ENCODE data around the gene FCGR3A. TPM values are rescaled to one million over a fixed set of nuclear protein-coding genes. Genes with fewer than 3 reads are reported as not detected.
"Not testable (repeated sequence)": the region's sequence is repeated elsewhere in the genome, so short reads cannot be mapped to it uniquely, and the experiment has no call there.

Gene FCGR3A
- total RNA-seq, 1 donor from 2014 or later = not detected

DNA sequence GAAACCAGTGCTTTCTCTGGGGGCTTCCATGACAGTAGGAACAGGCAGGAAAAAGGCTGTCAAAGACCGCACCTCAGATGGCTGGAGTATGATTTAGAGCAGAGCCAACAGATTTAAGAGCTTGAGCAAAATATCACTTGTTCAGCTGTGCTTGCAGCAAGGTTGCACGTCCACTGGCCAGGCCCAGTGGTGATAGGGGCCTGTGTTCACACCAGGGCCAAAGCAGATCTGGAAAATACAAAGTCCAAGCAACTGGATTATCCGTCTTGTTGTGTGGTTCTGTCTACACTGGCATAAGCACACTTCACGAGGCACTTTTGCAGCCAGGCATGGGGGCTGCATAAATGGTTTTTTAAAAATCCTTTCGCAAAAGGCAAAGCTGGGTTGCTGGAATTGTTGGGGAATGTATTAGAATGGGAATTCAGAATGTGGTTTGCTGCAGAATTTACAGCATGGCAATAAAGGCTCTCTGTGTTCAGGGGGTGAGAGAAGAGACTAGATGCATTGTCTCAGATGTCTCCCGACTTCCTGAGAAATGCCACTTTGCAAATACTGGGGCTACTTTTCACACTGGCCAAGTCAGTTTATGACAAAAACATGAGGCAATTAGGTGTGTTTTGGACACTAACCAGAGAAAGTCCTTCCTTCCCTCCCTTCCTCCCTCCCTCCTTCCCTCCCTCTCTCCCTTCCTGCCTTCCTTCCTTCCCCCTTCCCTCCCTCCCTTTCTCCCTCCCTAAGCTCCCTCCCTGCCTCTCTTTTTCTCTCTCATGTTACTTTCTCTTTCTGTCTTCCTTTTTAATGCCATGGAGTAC is 36.8 kb downstream of the FCGR3A start:
- H3K27ac ChIP-seq; H3K4me3 ChIP-seq; H3K9me3 Mint-ChIP-seq; H3K4me2 ChIP-seq; H4K20me1 ChIP-seq (ENCODE audit: low read depth); H3K4me3 Mint-ChIP-seq; H3K4me1 Mint-ChIP-seq; DNase-seq (ENCODE audit: low spot score); H3K4me1 ChIP-seq; H3K79me2 ChIP-seq (ENCODE audit: low read depth); H3K36me3 ChIP-seq; H2AFZ ChIP-seq (replicated peaks); H3K9ac ChIP-seq; H3K27me3 ChIP-seq; H3K27me3 Mint-ChIP-seq (ENCODE audit: insufficient read depth, low read depth); H3K27ac Mint-ChIP-seq; H3K36me3 Mint-ChIP-seq; H3F3A ChIP-seq (ENCODE audit: low read depth); H3K9me3 ChIP-seq (ENCODE audit: low read depth): not testable (repeated sequence)

DNA sequence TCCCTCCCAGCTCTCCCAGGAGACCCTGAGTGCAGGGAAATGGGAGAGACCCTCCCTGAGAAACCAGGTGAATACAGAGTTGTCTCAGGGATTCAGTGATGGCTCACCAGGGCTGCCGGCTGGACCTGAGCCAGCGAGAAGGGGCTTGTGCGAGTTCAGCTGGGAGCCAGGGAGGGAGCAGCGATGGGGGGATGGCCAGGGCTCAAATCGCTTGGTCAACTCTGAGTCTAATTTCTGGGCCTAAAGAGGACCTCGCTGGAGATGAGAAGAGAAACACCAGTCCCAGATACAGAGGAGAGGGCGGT is 37.9 kb downstream of the FCGR3A start:
- Histone ChIP-seq H4K20me1 (ENCODE audit: low read depth) (no peaks in the 10 kb centered on the region), H3K27ac (no peak overlapping the region), H3K79me2 (ENCODE audit: low read depth) (no peaks in the 10 kb centered on the region), H3K9me3 (ENCODE audit: low read depth) (no peaks in the 10 kb centered on the region), H3F3A (ENCODE audit: low read depth) (no peaks in the 10 kb centered on the region), H3K4me1 (no peaks in the 10 kb centered on the region), H3K27me3 (no peaks in the 10 kb centered on the region), H3K4me3 (no peak overlapping the region), H3K4me2 (no peak overlapping the region), H3K36me3 (no peaks in the 10 kb centered on the region), H2AFZ (replicated peaks) (no peak overlapping the region), H3K9ac (no peak overlapping the region)
- no peaks in the 10 kb centered on the region for H3K9me3 Mint-ChIP-seq
- DNase-seq (ENCODE audit: low spot score) = no peak
- H3K27me3 Mint-ChIP-seq (ENCODE audit: insufficient read depth, low read depth) = peaks cover 5% of the 10 kb centered on the region
- peaks cover 7% of the 10 kb centered on the region for H3K4me1 Mint-ChIP-seq
- H3K4me3 Mint-ChIP-seq = no peak overlapping the region
- H3K36me3 Mint-ChIP-seq = no peaks in the 10 kb centered on the region
- TF ChIP-seq, protein P1, sequence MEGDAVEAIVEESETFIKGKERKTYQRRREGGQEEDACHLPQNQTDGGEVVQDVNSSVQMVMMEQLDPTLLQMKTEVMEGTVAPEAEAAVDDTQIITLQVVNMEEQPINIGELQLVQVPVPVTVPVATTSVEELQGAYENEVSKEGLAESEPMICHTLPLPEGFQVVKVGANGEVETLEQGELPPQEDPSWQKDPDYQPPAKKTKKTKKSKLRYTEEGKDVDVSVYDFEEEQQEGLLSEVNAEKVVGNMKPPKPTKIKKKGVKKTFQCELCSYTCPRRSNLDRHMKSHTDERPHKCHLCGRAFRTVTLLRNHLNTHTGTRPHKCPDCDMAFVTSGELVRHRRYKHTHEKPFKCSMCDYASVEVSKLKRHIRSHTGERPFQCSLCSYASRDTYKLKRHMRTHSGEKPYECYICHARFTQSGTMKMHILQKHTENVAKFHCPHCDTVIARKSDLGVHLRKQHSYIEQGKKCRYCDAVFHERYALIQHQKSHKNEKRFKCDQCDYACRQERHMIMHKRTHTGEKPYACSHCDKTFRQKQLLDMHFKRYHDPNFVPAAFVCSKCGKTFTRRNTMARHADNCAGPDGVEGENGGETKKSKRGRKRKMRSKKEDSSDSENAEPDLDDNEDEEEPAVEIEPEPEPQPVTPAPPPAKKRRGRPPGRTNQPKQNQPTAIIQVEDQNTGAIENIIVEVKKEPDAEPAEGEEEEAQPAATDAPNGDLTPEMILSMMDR (IDR thresholded peaks at IDR 0.05) = no peak
- TF ChIP-seq EZH2 (IDR thresholded peaks at IDR 0.05) (no peak), EZH2phosphoT487 (IDR thresholded peaks at IDR 0.05) (no peak)
- no peak overlapping the region for H3K27ac Mint-ChIP-seq

DNA sequence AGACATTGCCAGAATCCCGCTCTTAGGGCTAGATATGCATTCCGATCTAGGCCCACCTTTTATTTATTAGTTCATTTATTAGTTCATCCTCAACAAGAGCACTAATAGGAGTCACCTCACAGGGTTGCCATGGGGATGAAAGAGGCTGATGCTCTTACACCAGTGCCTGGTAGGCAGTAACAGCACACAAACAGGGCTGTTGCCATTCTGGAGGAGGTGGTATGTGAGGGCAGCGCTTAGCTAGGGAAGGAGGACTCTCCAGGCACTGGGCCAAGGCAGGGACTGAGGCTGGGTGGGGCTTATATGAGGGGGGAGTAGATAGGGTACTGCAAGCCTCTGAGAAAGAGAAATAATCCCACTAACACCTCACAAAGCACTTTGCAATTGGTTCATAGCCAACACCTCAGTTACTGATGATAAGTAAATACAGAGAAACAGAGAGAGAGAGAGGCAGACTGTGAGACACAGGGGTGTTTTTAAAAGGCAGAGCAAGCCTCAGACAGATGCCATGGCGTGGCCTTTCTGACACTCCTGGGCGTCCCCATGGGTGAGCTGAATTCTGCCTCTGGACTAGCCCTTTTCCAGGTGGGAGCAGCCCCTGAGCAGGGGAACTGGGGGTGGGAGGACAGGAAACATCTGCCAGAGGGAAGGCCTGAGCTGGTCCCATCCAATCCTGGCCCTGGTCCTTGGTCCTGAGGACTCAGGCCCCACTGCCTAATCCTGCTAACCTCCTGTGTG is 38.4 kb downstream of the FCGR3A start:
- DNase-seq (ENCODE audit: low spot score) = no peak
- TF ChIP-seq EZH2 (IDR thresholded peaks at IDR 0.05) = no peak
- TF ChIP-seq EZH2phosphoT487 (IDR thresholded peaks at IDR 0.05) = no peak
- TF ChIP-seq, protein P1 (IDR thresholded peaks at IDR 0.05) = no peak
- Histone ChIP-seq H3K4me2 (no peak overlapping the region), H4K20me1 (ENCODE audit: low read depth) (no peaks in the 10 kb centered on the region), H3K9ac (no peak overlapping the region), H3K4me1 (no peaks in the 10 kb centered on the region), H3K4me3 (no peak overlapping the region), H3K79me2 (ENCODE audit: low read depth) (no peaks in the 10 kb centered on the region), H3K36me3 (no peaks in the 10 kb centered on the region), H3F3A (ENCODE audit: low read depth) (no peaks in the 10 kb centered on the region), H3K27me3 (no peaks in the 10 kb centered on the region), H3K9me3 (ENCODE audit: low read depth) (no peaks in the 10 kb centered on the region), H2AFZ (replicated peaks) (no peak overlapping the region), H3K27ac (no peak overlapping the region)
- Mint-ChIP-seq H3K27ac (no peak overlapping the region), H3K9me3 (no peaks in the 10 kb centered on the region), H3K4me3 (no peak overlapping the region), H3K27me3 (ENCODE audit: insufficient read depth, low read depth) (peaks cover 6% of the 10 kb centered on the region), H3K4me1 (peaks cover 12% of the 10 kb centered on the region), H3K36me3 (no peaks in the 10 kb centered on the region)

- TF ChIP-seq, protein P1 (IDR thresholded peaks at IDR 0.05) = no peak
- TF ChIP-seq EZH2phosphoT487 (IDR thresholded peaks at IDR 0.05) = no peak
- TF ChIP-seq EZH2 (IDR thresholded peaks at IDR 0.05) = no peak
- Histone ChIP-seq H3K4me2 (no peak overlapping the region), H2AFZ (replicated peaks) (no peak overlapping the region), H3K27ac (no peak overlapping the region), H3K27me3 (no peaks in the 10 kb centered on the region), H3K9me3 (ENCODE audit: low read depth) (no peaks in the 10 kb centered on the region), H3K36me3 (no peaks in the 10 kb centered on the region), H3F3A (ENCODE audit: low read depth) (no peaks in the 10 kb centered on the region), H4K20me1 (ENCODE audit: low read depth) (no peaks in the 10 kb centered on the region), H3K9ac (no peak overlapping the region), H3K4me3 (no peak overlapping the region), H3K79me2 (ENCODE audit: low read depth) (no peaks in the 10 kb centered on the region), H3K4me1 (no peaks in the 10 kb centered on the region)
- H3K27me3 Mint-ChIP-seq (ENCODE audit: insufficient read depth, low read depth) = peaks cover 9% of the 10 kb centered on the region
- H3K36me3 Mint-ChIP-seq = no peaks in the 10 kb centered on the region
- no peak overlapping the region for H3K27ac Mint-ChIP-seq
- no peak for DNase-seq (ENCODE audit: low spot score)
- H3K9me3 Mint-ChIP-seq = no peaks in the 10 kb centered on the region
- H3K4me3 Mint-ChIP-seq = no peak overlapping the region
- peaks cover 13% of the 10 kb centered on the region for H3K4me1 Mint-ChIP-seq
Measured at GRCh38 chr1:161510477-161510876, 39.1 kb downstream of the FCGR3A start.

Measured in neural progenitor cell (in vitro differentiated cells).